K562 (cell line): Measurements from ENCODE around the gene METAP1D. TPM values are rescaled to one million over a fixed set of nuclear protein-coding genes. Genes with fewer than 3 reads are reported as not detected.

Experiments used
- ATAC-seq: fragments of 200-7000 bp; cut with Tn5 transposase; 3 replicates; pipeline ENCODE4 v1.9.1; 2020; ENCODE audit warnings: moderate library complexity
- BruUV-seq: library from RNA; stranded (reverse); fragments of 400-500 nt; replicated peaks from 2 replicates; lab custom pipeline; 2021; lab: Mats Ljungman, UMichigan
- CTCF ChIA-PET: fragments of 300-600 bp; formaldehyde crosslinking; extraction: SDS; loops from one replicate; lab custom pipeline; 2021; ENCODE audit warnings: low intra/inter-chr PET ratio; lab: Yijun Ruan, JAX
- POLR2A ChIA-PET: fragments of 300-600, 350-650 bp; sonication (Branson Sonifier 250); formaldehyde crosslinking; extraction: SDS; loops from one replicate; lab custom pipeline; 2021; ENCODE audit warnings: antibody characterized with exemption, inconsistent platforms; lab: Yijun Ruan, JAX
- DNase-seq, 4 experiments: peaks; one replicate each; pipeline versions ENCODE4 v3.0.0 to v3.0.0-alpha.2; 2011 to 2018; ENCODE audit warnings: low spot score in 3 of 4, mixed read lengths in 3 of 4; ENCODE audit errors: extremely low read depth in 1 of 4
- FAIRE-seq: peaks from 2 replicates; lab custom pipeline; 2011; peaks lifted over from hg19 to GRCh38; lab: Jason Lieb, UNC
- H2AFZ ChIP-seq: 2 replicates; pipeline ENCODE4 v1.6.0; 2011; ENCODE audit warnings: low read depth, low read length, control low read depth, inconsistent platforms
- H3K27ac ChIP-seq: fragments of 200-600 bp; 3 replicates; pipeline ENCODE4 v1.8.0; 2011; ENCODE audit warnings: low read depth, mild to moderate bottlenecking, control low read depth, inconsistent platforms, low read length, moderate library complexity, mixed read lengths; ENCODE audit errors: extremely low read depth
- H3K27me3 ChIP-seq, 2 experiments: fragments of 300-600 bp in 1 of 2; 2 replicates in 1 of 2; 3 replicates in 1 of 2; pipeline versions ENCODE4 v1.6.0 to v1.8.0; 2011; ENCODE audit warnings: inconsistent platforms in 2 of 2, low read length in 2 of 2, mild to moderate bottlenecking in 1 of 2, mixed read lengths in 1 of 2, moderate library complexity in 1 of 2; ENCODE audit not compliant: control insufficient read depth in 2 of 2, insufficient read depth in 2 of 2
- H3K36me3 ChIP-seq: fragments of 300-600 bp; 3 replicates; pipeline ENCODE4 v1.8.0; 2011; ENCODE audit warnings: mild to moderate bottlenecking, low read length, inconsistent platforms; ENCODE audit not compliant: control insufficient read depth, insufficient read depth
- H3K4me1 ChIP-seq, 2 experiments: fragments of 200-600 bp in 1 of 2; replicated peaks in 1 of 2; 2 replicates in 1 of 2; 3 replicates in 1 of 2; pipeline versions ENCODE4 v1.5.1 to v1.8.0; 2011; ENCODE audit warnings: inconsistent platforms in 2 of 2, low read length in 2 of 2, mild to moderate bottlenecking in 1 of 2, mixed read lengths in 1 of 2, moderate library complexity in 1 of 2; ENCODE audit not compliant: control insufficient read depth in 2 of 2, insufficient read depth in 2 of 2
- H3K4me2 ChIP-seq: 2 replicates; pipeline ENCODE4 v1.6.1; 2011; ENCODE audit warnings: low read length, control low read depth, inconsistent platforms, mixed read lengths; ENCODE audit not compliant: insufficient read depth
- H3K4me3 ChIP-seq: fragments of 200-600 bp; sonication (generic), shearing (Covaris generic); 2 replicates; pipeline ENCODE4 v1.5.1; 2016; ENCODE audit warnings: control low read depth, inconsistent platforms
- H3K79me2 ChIP-seq: fragments of 200-600 bp; 3 replicates; pipeline ENCODE4 v1.8.0; 2011; ENCODE audit warnings: low read length, inconsistent platforms; ENCODE audit not compliant: control insufficient read depth, insufficient read depth
- H3K9ac ChIP-seq, 2 experiments: 2 replicates each; pipeline versions ENCODE4 v1.6.0 to v1.6.1; 2011; ENCODE audit warnings: low read depth in 2 of 2, low read length in 2 of 2, control low read depth in 1 of 2, inconsistent platforms in 1 of 2, mild to moderate bottlenecking in 1 of 2, mixed read lengths in 1 of 2; ENCODE audit not compliant: insufficient read depth in 1 of 2
- H3K9me1 ChIP-seq: one replicate; pipeline ENCODE4 v1.6.0; 2011; ENCODE audit warnings: inconsistent platforms, mild to moderate bottlenecking, low read length, moderate library complexity; ENCODE audit not compliant: control insufficient read depth, insufficient read depth
- H3K9me3 ChIP-seq: replicated peaks from 2 replicates; pipeline ENCODE4 v1.5.1; 2011; ENCODE audit warnings: low read depth, low read length, inconsistent platforms; ENCODE audit not compliant: control insufficient read depth, insufficient read depth
- H4K20me1 ChIP-seq: replicated peaks from 2 replicates; pipeline ENCODE4 v1.6.1; 2011; ENCODE audit warnings: low read length, inconsistent platforms, mixed read lengths; ENCODE audit not compliant: control insufficient read depth, insufficient read depth
- MYC ChIP-seq, 2 experiments: fragments of 250-450 bp in 1 of 2; sonication (Bioruptor Pico) in 1 of 2; IDR thresholded peaks; 2 replicates each; pipeline versions ENCODE4 v1.5.1 to v1.6.1; 2012 to 2021; ENCODE audit warnings: low read depth in 2 of 2, borderline replicate concordance in 1 of 2, improper control_type of control experiment in 1 of 2, low read length in 1 of 2, mild to moderate bottlenecking in 1 of 2, moderate library complexity in 1 of 2
- NCOA1 ChIP-seq: fragments of 450-650 bp; IDR thresholded peaks from 2 replicates; pipeline ENCODE4 v1.6.1; 2016; ENCODE audit warnings: low read depth
- WGBS: fragments of 100-300 bp; shearing (Covaris generic); methylation state at CpG from one replicate; pipeline ENCODE4 v1.1.6; 2016; ENCODE audit warnings: low coverage, mixed read lengths; ENCODE audit not compliant: insufficient coverage; ENCODE audit errors: missing lambda C conversion rate; 5-methylcytosine and 5-hydroxymethylcytosine counted together
- in situ Hi-C: fragments of 300-500 bp; cut with MboI; formaldehyde crosslinking; loops from 4 replicates; pipeline ENCODE4 v1.15.0; 2018; ENCODE audit warnings: inconsistent platforms, mixed read lengths
- intact Hi-C: fragments of 100-400 bp; cut with micrococcal nuclease; formaldehyde crosslinking; loops from 2 replicates; pipeline ENCODE4 v1.14.2; 2022
- polyA plus RNA-seq, 8 experiments: library from polyadenylated mRNA; depleted of rRNA in 4 of 8; stranded (reverse) in 5 of 8; unstranded in 3 of 8; fragments of >200 nt; fragmentation: Nextera tagmentation in 2 of 8; fragmentation: Illumina TruSeq in 1 of 8; extraction: Ambion mirVana in 2 of 8; extraction: Trizol in 1 of 8; gene quantifications; 2 replicates each; pipeline versions ENCODE4 v1.2.1 to v1.2.3, GENCODE V29; 2011 to 2014; ENCODE audit warnings: inconsistent platforms in 1 of 8, missing spikeins in 1 of 8
- total RNA-seq, 7 experiments: library from RNA; depleted of rRNA in 6 of 7; stranded (reverse); fragments of >200 nt in 6 of 7; fragmentation: Illumina TruSeq in 2 of 7; extraction: Trizol in 2 of 7; gene quantifications; 2 replicates each; pipeline versions ENCODE4 v1.2.1 to v1.2.3, GENCODE V29; 2011 to 2021; ENCODE audit warnings: low replicate concordance in 1 of 7
- TF ChIP-seq, protein P1 (sequence below): fragments of 250-450 bp; sonication (Bioruptor Pico); IDR thresholded peaks from 2 replicates; pipeline ENCODE4 v1.9.0; 2021; ENCODE audit warnings: mild to moderate bottlenecking
- TF ChIP-seq, protein P2 (sequence below): fragments of 450-650 bp; formaldehyde crosslinking; IDR thresholded peaks from 2 replicates; pipeline ENCODE4 v1.4.0; 2020; ENCODE audit warnings: mild to moderate bottlenecking, mixed read lengths

The METAP1D gene
- total and polyA plus RNA-seq, 9 of the 15 experiments (the other 6 are each of a cell fraction or from before 2014, with no cell fraction given): 8.0 to 23.4 (median 15.7) TPM

DNA sequence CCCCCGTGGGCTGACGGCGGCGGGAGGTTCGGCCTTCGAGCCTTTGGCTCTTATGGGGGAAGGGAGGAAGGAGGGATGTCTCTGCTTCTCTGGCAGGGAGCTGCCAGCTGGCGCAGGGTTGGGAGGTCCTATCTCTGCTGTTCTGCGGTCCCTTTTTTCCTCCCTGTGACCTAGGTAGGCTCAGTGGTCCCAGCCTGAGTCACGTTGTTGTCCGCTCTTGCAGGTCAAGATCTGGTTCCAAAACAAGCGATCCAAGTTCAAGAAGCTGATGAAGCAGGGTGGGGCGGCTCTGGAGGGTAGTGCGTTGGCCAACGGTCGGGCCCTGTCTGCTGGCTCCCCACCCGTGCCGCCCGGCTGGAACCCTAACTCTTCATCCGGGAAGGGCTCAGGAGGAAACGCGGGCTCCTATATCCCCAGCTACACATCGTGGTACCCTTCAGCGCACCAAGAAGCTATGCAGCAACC, 88.1 kb downstream of the METAP1D start:
- H3K4me3 ChIP-seq: no peak overlapping the region
- intact Hi-C loops: no loop called here

More for the DNA sequence above, 88.1 kb downstream of the METAP1D start:
- no peaks in the 10 kb centered on the region for H3K27me3 ChIP-seq
- no peaks in the 10 kb centered on the region for H4K20me1 ChIP-seq
- no peak for TF ChIP-seq NCOA1
- no peak for TF ChIP-seq MYC (IDR thresholded peaks at IDR 0.05; ENCODE audit: low read depth, low read length)
- no peak for TF ChIP-seq MYC (CRISPR knock-in tag; IDR thresholded peaks at IDR 0.05; ENCODE audit: borderline replicate concordance, low read depth)
- TF ChIP-seq, protein P1, sequence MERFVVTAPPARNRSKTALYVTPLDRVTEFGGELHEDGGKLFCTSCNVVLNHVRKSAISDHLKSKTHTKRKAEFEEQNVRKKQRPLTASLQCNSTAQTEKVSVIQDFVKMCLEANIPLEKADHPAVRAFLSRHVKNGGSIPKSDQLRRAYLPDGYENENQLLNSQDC (CRISPR knock-in tag): no peak
- TF ChIP-seq, protein P2, sequence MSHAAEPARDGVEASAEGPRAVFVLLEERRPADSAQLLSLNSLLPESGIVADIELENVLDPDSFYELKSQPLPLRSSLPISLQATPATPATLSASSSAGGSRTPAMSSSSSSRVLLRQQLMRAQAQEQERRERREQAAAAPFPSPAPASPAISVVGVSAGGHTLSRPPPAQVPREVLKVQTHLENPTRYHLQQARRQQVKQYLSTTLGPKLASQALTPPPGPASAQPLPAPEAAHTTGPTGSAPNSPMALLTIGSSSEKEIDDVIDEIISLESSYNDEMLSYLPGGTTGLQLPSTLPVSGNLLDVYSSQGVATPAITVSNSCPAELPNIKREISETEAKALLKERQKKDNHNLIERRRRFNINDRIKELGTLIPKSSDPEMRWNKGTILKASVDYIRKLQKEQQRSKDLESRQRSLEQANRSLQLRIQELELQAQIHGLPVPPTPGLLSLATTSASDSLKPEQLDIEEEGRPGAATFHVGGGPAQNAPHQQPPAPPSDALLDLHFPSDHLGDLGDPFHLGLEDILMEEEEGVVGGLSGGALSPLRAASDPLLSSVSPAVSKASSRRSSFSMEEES (CRISPR knock-in tag): no peak
- TF ChIP-seq, all 486 proteins: peak for 0
- no peak overlapping the region for H3K4me2 ChIP-seq
- H3K27ac ChIP-seq: no peak overlapping the region
- no peaks in the 10 kb centered on the region for H3K9me1 ChIP-seq
- ATAC-seq (no peak), FAIRE-seq (no peak), DNase-seq (no peak)
- 97% methylated on average over 23 of the region's 23 CpGs for WGBS
- peaks cover 7 to 37% of the 10 kb centered on the region in 2 experiments; a peak in 4 of 5 replicates for H3K4me1 ChIP-seq
- H3K79me2 ChIP-seq: peaks cover 8% of the 10 kb centered on the region; the same call in 2 of the 3 replicates
- no peaks in the 10 kb centered on the region for H3K9me3 ChIP-seq
- CTCF ChIA-PET: no interaction called here
- peaks cover 20% of the 10 kb centered on the region; the same call in 1 of the 3 replicates for H3K36me3 ChIP-seq
- in situ Hi-C loops: no loop called here
- H2AFZ ChIP-seq: no peak overlapping the region
- BruUV-seq: no TSS peak
- POLR2A ChIA-PET: interaction anchor here (0.7 to 1.1 kb wide), 4 partner anchors 18 to 1911 kb away, joined by 3 to 4 read pairs (median 3); no protein-coding TSS in a partner anchor
- no peak overlapping the region for H3K9ac ChIP-seq
